ENCODE measurements around the gene OTOS. TPM values are rescaled to one million over a fixed set of nuclear protein-coding genes. Genes with fewer than 3 reads are reported as not detected.

Gene OTOS
- total RNA-seq, result not detected

GRCh38 chr2:240140511-240140910 lies at the start of gene OTOS:
OTOS (minus strand) TSS chr2:240140658; CDS start chr2:240140326, 332 bp downstream.
- TF ChIP-seq, protein P1, sequence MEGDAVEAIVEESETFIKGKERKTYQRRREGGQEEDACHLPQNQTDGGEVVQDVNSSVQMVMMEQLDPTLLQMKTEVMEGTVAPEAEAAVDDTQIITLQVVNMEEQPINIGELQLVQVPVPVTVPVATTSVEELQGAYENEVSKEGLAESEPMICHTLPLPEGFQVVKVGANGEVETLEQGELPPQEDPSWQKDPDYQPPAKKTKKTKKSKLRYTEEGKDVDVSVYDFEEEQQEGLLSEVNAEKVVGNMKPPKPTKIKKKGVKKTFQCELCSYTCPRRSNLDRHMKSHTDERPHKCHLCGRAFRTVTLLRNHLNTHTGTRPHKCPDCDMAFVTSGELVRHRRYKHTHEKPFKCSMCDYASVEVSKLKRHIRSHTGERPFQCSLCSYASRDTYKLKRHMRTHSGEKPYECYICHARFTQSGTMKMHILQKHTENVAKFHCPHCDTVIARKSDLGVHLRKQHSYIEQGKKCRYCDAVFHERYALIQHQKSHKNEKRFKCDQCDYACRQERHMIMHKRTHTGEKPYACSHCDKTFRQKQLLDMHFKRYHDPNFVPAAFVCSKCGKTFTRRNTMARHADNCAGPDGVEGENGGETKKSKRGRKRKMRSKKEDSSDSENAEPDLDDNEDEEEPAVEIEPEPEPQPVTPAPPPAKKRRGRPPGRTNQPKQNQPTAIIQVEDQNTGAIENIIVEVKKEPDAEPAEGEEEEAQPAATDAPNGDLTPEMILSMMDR (IDR thresholded peaks at IDR 0.05), result no peak
- Histone ChIP-seq H3K4me3 (no peak within 1 kb of the TSS), H3K27me3 (no peaks in the 10 kb centered on the region), H3K4me1 (peaks cover 0 to 4% of the 10 kb centered on the region in 2 donors), H3K9me3 (no peaks in the 10 kb centered on the region), H3K36me3 (no peaks in the 10 kb centered on the region), H3K27ac (no peak within 1 kb of the TSS)
- peak in 1 of 2 donors; percentile 15 for DNase-seq (ENCODE audit: low spot score in 2 of 2)
- intact Hi-C loops (cut with DNase I), result no loop called here

- intact Hi-C loops (cut with DNase I), result no loop called here
- DNase-seq (ENCODE audit: low spot score in 2 of 2), result peak in 1 of 2 donors; percentile 46
These were observed 49.2 kb upstream of the OTOS start for GRCh38 chr2:240189686-240190085.

DNA sequence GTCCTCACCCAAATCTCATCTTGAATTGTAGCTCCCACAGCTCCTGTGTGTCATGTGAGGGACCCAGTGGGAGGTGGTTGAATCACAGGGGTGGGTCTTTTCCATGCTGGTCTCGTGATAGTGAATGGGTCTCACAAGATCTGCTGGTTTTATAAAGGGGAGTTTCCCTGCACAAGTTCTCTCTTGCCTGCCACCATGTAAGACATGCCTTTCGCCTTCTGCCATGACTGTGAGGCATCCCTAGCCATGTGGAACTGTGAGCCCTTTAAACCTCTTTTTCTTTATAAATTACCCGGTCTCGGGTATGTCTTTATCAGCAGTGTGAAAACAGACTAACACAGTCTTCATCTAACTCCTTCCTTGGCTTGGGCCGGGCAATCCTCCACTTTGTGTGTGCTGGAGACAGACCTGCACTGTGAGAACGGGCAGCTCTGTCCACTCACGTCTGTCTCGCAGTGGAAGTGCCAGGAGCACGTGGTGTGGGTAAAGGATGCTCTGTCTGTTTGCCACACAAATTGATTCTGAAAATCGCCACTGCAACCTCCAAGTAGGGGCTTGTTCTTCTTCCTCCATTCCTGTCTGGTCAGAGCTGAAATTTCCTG lies 47.6 kb upstream of the OTOS start:
- Histone ChIP-seq H3K27me3 (no peaks in the 10 kb centered on the region), H3K9me3 (no peaks in the 10 kb centered on the region), H3K4me3 (no peak overlapping the region), H3K4me1 (no peaks in the 10 kb centered on the region), H3K36me3 (no peaks in the 10 kb centered on the region), H3K27ac (no peak overlapping the region)
- intact Hi-C loops (cut with DNase I), result no loop called here
- no peak for DNase-seq (ENCODE audit: low spot score in 2 of 2)
- TF ChIP-seq, protein P1 (IDR thresholded peaks at IDR 0.05), result no peak

More at GRCh38 chr2:240189686-240190085, 49.2 kb upstream of the OTOS start:
- Histone ChIP-seq H3K27me3 (no peaks in the 10 kb centered on the region), H3K4me1 (no peaks in the 10 kb centered on the region), H3K4me3 (no peak overlapping the region), H3K27ac (no peak overlapping the region), H3K36me3 (no peaks in the 10 kb centered on the region), H3K9me3 (no peaks in the 10 kb centered on the region)
- TF ChIP-seq, protein P1 (IDR thresholded peaks at IDR 0.05), result no peak

DNA sequence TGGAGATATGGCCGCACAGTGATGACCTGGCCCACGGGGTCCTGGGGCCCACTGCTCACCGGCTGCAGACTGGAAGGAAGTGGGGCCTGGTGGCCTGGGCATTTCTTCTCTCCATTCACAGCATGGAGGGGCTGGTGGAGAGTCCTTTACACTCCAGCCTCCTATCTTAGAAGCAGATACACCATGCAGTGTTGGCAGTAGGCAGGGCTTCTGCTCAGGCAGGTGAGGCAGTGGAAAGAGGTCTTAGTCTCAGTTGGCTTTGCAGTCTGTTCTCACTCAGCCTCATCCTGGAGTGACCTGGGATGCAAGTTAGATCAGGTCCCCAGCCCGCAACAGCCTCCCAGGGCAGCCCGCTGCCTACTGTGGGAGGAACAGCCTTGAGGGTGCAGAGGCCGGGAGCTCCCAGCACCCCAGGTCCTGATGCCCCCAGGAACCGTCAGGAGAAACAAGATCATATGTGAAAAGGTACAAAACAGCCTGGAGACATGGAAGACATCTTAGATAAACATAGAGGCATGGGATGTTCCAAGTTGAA lies 45.8 kb upstream of the OTOS start:
- intact Hi-C loops (cut with DNase I), result no loop called here
- H3K4me3 ChIP-seq, result no peak overlapping the region
- no peaks in the 10 kb centered on the region for H3K9me3 ChIP-seq
- TF ChIP-seq, protein P1 (IDR thresholded peaks at IDR 0.05), result no peak
- no peak for DNase-seq (ENCODE audit: low spot score in 2 of 2)
- H3K27ac ChIP-seq, result no peak overlapping the region
- no peaks in the 10 kb centered on the region for H3K27me3 ChIP-seq
- no peaks in the 10 kb centered on the region for H3K36me3 ChIP-seq
- no peaks in the 10 kb centered on the region for H3K4me1 ChIP-seq

GRCh38 chr2:240184656-240185055 lies 44.2 kb upstream of the OTOS start:
- Histone ChIP-seq H3K9me3 (no peaks in the 10 kb centered on the region), H3K4me3 (no peak overlapping the region), H3K27ac (no peak overlapping the region), H3K27me3 (no peaks in the 10 kb centered on the region), H3K36me3 (no peaks in the 10 kb centered on the region), H3K4me1 (no peaks in the 10 kb centered on the region)
- TF ChIP-seq, protein P1 (IDR thresholded peaks at IDR 0.05), result no peak
- intact Hi-C loops (cut with DNase I), result no loop called here
- no peak for DNase-seq (ENCODE audit: low spot score in 2 of 2)
